Mucosa of gallbladder (tissue), 1 donor: ENCODE measurements around the gene TLR1. TPM values are rescaled to one million over a fixed set of nuclear protein-coding genes. Genes with fewer than 3 reads are reported as not detected.
A peak's percentile ranks its signal among the peaks of the same experiment; 100 is the strongest.
"Not testable (repeated sequence)": the region's sequence is repeated elsewhere in the genome, so short reads cannot be mapped to it uniquely, and the experiment has no call there.

Experiments used
- DNase-seq: peaks from one replicate; pipeline ENCODE4 v3.0.0-alpha.2; 2020; ENCODE audit warnings: low spot score
- total RNA-seq: library from RNA; stranded (reverse); gene quantifications from one replicate; pipeline ENCODE4 v1.2.1, GENCODE V29; 2021
- donor health status: DM: no; HTN: no; CAD: no.

Gene TLR1
- total RNA-seq, 1 donor from 2014 or later = 16.6 TPM

DNA sequence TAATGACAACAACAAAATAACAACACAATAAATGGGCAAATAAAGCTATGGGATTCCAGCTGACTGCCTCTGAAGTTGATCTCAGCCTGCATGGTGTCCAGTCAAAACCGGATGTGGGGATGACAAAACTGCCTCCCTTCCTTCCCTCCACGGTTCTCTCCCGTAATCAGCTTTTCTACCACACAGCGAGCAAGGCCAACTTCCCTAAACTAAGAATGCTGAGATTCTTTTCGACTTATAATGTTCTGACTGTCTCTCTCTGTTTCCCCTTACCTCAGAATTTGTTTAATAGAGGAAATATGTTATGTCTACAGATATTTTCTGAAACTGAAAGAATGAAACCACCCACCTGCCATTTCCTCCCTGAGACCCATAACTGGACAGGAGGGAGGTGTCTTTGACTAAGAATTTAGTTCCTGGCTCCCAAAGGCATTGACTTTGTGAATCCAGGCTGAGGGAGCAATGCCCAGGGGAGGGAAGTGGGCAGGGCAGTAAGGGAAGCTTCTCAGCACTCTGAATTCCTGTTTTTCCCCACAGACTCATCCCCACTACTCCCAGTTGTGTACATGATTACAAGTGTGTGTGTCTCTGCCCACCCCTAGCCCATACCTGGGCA lies 1.0 kb upstream of the TLR1 start:
- DNase-seq = no peak

- DNase-seq = no peak
Measured at GRCh38 chr4:38803833-38804653, 548 bp downstream of the TLR1 start.

DNA sequence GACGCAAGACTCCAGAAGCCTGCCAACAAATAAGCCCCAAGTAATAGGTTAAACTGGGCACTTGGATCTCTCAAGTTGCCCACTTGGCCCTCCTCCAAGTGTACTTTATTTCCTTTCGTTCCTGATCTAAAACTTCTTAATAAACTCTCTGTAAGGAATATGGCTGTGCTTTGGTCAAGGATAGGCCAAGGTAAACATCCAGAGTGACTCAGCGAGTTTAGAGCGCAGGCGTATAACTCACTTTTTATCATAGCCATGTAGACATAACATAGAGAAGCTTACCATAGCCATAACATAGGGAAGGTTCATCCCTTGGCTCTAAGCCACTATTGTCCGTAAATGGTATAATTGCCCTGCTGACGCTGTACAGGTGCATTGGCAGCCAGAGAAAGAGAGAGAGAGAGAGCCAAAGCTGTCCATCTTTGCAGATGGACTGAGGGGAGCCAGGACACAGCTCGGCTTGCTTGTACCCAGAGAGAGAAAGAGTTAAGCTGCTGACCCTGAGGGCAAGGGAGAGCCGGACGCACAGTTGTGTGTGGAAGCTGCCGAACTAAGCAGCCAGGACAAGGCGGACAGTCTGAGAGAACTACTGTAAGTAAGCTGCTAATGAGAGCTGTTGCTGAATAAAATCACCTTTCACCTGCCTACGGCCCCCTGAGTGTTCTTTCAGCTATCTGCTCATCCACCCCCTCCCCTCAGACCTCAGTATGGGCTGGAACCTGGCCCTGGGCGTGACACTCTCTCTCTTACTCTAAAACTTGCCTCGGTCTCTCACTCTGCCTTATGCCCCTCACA lies 1.8 kb downstream of the TLR1 start:
- no peak for DNase-seq

DNA sequence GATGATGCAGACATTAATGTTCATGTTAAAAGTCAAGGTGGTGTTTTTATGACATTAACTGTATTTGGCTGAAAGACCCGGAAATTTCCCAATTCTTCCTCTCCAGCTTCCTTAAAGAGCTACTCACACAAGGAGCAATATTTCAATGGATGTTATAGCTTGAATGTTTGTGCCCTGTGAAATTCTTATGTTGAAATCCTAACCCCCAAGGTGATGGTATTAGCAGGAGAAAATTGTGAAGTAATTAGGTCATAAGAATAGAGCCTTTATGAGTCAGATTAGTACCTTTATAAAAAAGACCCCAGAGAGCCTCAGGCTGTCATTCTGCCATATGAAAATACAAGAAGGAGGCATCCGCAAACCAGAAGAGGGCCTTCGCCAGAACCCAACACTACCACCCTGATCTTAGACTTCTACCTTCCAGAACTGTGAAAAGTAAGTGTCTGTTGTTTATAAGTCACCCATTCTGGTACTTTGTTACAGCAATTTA lies 3.6 kb downstream of the TLR1 start:
- DNase-seq = no peak

DNA sequence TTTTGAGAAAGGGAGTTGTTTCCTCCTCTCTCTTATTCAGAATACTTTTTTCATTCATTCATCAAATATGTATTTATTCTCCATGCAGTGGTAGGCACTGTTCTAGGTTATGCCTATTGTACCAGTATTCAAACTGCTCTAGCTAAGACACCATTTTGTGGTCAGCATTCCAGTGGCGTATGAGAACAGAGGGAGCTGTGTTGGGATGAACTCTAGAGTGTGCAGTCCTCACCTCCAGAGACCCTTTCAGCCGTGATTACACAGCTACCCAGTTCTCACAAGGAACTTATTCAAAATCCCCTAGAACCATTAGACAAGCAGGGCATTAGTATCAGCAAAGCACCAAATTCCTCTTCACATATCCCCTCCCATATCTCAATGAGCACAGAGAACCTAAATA lies 4.2 kb downstream of the TLR1 start:
- no peak for DNase-seq

DNA sequence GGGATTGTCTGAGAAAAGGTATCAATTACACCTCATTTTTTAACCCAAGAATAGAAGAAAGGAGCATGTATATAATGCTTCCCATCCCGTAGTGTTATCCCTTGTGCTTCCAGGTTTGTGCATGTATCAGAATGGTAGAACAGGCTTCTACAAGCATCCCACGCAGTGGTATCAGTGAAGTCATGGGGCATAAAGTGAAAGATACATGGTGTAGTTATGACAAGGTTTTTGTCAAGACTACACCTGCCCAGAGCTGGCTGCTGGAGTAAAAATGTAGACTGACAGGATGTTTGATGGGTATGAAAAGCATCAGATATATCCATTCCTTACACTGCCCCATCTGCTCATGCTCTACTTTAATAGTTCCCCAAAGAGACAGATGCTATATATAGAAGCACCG lies 9.5 kb downstream of the TLR1 start:
- no peak for DNase-seq

DNA sequence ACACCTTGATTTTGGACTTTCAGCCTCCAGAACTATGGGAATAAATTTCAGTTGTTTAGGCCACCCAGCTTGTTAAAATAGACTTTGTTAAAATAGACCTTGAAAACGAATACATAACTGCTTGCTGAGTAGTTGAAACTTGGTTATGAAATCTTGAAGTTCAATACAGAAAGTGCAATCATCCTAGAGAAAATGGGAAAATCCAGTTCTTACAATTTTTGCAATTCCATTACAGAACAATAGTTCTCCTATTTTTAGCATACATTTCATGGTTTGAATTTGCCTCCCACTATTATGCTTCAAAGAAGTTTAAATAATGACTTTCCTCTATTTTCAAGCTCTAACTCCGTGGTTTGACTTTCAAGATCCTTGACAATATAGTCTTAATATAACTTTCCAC lies 10.5 kb downstream of the TLR1 start:
- DNase-seq = no peak

GRCh38 chr4:38791010-38791409 lies 13.6 kb downstream of the TLR1 start:
- DNase-seq = no peak

GRCh38 chr4:38788317-38788716 lies 16.3 kb downstream of the TLR1 start:
- DNase-seq = no peak

GRCh38 chr4:38787693-38788092 lies 16.9 kb downstream of the TLR1 start:
- no peak for DNase-seq

GRCh38 chr4:38785901-38786402 lies 18.6 kb downstream of the TLR1 start:
- no peak for DNase-seq

DNA sequence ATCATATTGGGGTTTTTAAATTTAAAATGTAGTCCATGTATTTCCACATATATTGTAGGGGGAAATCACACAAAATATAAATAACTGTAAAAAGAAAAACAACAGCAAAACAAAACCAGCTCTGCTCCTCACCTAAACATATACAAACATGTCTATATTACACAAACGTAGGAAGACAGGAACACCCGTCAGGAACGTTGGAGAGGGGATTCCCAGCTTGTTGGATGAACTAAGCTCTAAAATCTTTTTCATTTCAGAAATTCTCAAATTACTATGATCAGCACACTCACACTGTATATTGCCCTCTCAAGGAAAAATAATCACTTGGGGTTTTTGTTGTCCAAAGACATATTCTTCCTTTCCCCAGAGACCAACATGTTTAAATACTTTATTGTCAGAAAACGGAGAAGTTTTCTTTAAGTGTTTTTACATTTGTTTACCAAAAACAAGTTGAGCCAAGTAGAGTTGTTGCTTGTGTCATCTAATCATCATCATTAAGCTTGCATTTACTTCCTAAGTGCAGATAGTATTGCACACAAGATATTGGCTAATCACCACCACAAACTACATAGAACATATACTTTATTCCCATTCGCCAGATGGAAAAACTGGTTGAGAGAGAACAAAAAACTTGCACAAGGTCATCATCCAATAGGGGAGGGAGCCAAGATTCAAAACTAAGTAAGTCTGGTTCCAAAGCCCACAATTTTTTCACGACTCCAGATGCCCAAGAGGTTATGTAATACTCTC lies 19.4 kb downstream of the TLR1 start:
- DNase-seq = no peak

- no peak for DNase-seq
Measured at GRCh38 chr4:38784141-38784540, 20.4 kb downstream of the TLR1 start.

GRCh38 chr4:38783109-38783460 lies 21.5 kb downstream of the TLR1 start:
- DNase-seq = no peak

- DNase-seq = peak; percentile 51
Measured at GRCh38 chr4:38782452-38783108, 22.0 kb downstream of the TLR1 start, which contains the start of gene TLR10. Gene TLR10 (minus strand): TSS chr4:38782990. CDS start chr4:38775590, 7,400 bp downstream.

- no peak for DNase-seq
Measured at GRCh38 chr4:38781854-38782261, 22.7 kb downstream of the TLR1 start.

GRCh38 chr4:38780833-38781484 lies 23.6 kb downstream of the TLR1 start:
- no peak for DNase-seq

GRCh38 chr4:38779790-38780189 lies 24.8 kb downstream of the TLR1 start:
- no peak for DNase-seq

GRCh38 chr4:38777925-38778324 lies 26.7 kb downstream of the TLR1 start:
- DNase-seq = not testable (repeated sequence)

GRCh38 chr4:38775326-38775725 lies 29.3 kb downstream of the TLR1 start:
- no peak for DNase-seq
